NCI-H1092 (cell line): ENCODE results near the gene ZSCAN31.
A peak's percentile ranks its signal among the peaks of the same experiment; 100 is the strongest.

Source experiments
- DNase-seq: peaks from one replicate; lab custom pipeline; 2025; lab: John Stamatoyannopoulos, UW

Gene ZSCAN31

GRCh38 chr6:28353356-28353755 is 17.4 kb upstream of the ZSCAN31 start:
- DNase-seq = no peak

DNA sequence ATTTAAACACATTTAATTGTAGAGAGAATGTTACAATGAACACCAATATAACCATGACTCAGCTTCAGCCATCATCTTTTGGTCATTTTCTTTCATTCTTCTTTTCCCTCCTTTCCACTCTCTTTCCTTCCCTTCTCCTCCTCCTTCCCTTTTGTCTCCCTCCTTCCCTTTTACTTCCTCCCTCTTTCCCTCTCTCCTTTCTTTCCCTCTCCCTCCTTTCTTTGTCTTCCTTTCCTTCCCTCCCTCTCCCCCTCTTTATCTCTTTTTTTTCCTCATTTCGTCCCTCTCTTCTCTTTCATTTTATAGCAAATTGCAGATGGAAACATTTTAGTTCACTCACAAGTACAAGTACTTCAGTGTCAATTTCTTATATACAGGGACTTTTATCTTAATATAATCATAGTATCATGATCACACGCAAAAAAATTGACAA is 15.6 kb upstream of the ZSCAN31 start:
- no peak for DNase-seq

GRCh38 chr6:28351087-28351486 is 15.1 kb upstream of the ZSCAN31 start:
- DNase-seq = no peak

- DNase-seq = peak; percentile 67
Measured at GRCh38 chr6:28349892-28350737, 14.2 kb upstream of the ZSCAN31 start, which contains the start of gene ZKSCAN3. Gene ZKSCAN3, plus strand, starts transcription at chr6:28349947. Its CDS starts 9,640 bp downstream, at chr6:28359587.

GRCh38 chr6:28349344-28349891 is 13.5 kb upstream of the ZSCAN31 start:
- no peak for DNase-seq

DNA sequence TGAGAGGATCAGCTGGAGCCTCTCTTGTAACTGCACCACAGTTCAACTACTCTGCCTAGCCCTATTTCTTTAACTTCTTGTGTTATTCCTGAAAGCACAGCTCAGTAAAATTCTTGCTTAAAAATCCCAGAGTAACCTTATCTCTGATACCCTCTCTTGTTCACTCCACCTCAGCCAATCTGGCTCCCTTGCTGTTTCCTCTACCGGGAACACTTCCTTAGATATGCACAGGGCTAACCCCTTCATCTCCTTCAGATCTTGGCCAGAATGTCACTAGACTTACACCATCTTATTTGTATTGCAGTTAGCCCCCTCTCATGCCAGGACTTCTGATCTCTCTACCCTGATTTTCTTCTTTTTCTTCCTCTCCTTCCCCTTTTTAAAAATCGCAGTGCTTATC is 11.2 kb upstream of the ZSCAN31 start:
- no peak for DNase-seq

DNA sequence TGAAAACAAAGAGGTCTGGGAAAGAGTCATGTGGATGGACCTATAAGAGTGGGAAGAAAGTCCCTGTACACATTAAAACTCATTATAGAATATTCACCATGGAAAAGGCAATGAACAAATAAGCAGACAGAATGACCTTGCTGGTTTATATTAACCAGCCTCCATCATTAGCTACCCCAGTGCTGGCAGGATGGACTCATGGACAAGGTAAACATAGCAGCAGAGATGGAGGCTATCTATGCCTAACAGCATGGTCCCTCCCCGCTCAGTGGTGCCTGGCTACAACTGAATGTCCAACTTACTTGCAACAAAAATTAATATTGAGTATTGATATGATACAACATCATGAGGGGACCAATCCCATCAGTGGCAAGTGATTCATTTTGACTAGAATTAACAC is 9.3 kb upstream of the ZSCAN31 start:
- DNase-seq = no peak

- no peak for DNase-seq
Measured at GRCh38 chr6:28343898-28344677, 8.1 kb upstream of the ZSCAN31 start.

- DNase-seq = no peak
Measured at GRCh38 chr6:28340310-28341095, 4.6 kb upstream of the ZSCAN31 start.

DNA sequence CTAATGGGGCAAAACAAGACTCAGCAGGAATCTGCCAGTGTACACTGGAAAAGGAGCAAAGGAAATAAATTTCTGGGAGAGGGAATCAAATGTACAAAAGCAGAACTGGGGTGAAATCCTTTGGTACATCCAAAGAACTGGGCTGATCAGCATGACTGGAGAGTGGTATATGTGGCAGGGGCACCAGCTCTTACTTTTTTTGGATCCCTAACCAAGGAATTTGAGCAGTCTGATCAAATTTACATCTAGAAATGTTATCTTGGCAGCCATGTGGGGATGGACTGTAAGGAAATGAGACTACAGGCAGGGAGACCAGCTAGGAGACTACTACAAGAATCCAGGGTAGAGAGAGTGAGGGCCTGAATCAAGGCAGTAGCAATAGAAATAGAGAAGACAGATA is 1.2 kb upstream of the ZSCAN31 start:
- DNase-seq = no peak

DNA sequence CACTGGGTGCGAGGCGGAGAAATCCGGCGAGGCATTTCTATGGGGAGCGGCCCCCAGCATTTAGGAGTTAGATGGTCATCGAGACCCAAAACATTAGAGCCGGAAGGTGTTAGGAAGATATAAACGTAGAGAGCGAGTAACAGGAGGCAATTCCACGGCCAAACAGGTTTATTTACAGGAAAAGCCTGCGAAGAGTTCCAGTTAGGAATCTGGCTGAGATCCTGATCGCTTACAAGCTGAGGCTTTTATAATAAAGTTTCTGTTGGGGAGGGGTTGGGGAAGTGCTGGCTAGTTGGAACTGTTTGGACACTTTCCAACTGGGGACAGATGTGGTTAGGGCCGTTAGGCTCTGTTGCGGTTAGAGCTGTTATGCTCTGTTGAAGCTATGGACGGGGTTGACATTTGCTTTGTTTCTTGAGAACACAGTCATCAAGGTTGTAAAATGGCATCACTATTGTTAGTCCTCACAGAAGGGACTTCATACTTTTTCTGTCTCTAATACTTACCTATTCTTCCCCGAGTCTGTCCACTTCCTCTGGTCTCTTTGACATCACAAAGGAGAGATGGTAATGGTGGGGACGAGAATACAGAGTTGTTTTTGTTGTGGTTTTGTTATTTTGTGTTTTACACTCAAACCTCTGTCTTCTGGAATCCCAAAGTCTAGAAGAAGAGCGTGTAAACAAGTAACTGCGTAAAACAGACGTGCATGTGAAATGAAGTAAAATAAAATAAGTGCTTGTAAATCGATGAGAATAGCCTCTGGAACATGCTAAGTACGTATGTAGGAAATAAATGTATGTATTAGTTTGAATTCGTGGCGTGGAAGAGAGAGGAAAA is 554 bp upstream of the ZSCAN31 start:
- DNase-seq = no peak

DNA sequence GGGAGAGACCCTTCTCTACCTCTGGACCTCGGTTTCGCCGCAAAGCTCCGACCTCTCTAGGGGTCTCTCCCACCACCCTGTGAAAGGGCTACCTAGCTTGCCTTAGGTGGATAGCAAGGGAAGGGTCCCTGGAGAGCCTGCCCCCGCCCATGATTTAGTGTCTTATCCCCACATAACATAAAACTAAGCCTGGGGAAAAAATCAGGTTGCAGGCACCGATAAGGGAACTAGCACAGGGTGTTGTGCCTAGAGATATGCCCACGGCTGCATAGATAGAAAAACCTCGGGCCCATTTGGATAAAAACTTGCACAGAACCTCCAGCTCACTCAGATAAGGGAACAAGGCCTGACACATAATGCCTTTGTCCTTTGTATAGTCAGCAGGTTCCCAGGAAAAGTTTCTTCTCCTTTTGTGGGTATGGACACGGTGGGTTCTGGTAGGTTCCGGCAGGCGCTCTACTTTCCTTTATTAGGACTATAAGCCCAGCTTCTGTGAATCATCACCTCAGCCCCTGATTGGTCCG is 846 bp downstream of the ZSCAN31 start:
- no peak for DNase-seq

GRCh38 chr6:28334286-28335039 is 1.5 kb downstream of the ZSCAN31 start:
- DNase-seq = no peak

DNA sequence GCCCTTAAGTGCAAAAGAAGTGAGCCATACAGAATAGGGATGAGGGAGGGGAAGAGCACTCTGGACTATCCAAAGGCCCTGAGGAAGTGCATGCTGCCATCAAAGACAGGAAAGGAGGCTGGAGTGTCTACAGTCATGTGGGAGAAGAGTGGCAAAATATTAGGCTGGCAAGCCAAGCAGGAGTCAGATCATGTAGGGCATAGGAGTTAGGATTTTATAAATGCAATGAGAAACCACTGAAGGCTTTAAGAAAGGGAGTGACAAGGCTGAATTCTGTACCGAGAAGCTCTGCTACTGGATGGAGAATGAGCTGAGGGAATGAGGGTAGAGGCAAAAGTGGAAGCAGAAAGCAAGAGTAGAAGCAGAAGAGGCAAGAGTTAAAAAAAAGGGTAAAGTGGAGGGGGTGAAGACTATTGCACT is 2.3 kb downstream of the ZSCAN31 start:
- no peak for DNase-seq

DNA sequence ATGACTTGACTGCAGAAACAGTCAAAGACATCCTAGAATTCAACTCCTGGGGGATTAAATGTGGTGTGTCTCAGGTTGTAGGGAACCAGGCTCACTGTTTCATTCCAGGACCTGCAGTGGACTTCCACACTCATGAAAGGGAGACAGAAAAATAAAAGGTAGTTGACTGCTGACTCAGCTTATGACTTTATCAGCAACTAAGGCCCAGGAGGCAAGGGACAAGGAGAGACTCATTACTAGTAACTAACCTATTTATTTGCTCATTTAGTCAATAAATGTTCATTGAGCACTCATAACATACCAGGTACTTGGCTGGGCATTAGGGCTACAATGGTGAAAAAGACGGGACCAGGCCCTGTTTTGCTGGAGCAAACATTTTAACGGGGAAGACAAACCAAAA is 2.9 kb downstream of the ZSCAN31 start:
- no peak for DNase-seq

DNA sequence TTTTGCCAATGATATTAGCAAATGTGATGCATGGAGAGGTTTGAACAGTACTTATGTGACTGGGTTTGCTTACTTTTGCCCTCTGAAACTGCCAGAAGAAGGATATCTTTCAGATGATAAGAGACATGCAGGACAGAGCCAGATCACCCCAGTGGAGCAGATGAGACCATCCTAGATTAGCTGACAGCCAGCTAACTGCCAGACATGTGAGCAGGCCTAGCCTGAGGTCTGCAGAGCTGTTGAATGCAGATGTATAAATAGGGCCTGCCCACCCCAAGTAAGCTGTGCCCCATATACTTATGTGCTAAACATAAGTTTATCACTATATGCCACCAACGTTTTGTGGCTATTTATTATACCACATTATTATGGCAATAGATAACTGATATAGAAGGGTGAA is 5.9 kb downstream of the ZSCAN31 start:
- no peak for DNase-seq

- no peak for DNase-seq
Measured at GRCh38 chr6:28326371-28326948, 9.5 kb downstream of the ZSCAN31 start.

DNA sequence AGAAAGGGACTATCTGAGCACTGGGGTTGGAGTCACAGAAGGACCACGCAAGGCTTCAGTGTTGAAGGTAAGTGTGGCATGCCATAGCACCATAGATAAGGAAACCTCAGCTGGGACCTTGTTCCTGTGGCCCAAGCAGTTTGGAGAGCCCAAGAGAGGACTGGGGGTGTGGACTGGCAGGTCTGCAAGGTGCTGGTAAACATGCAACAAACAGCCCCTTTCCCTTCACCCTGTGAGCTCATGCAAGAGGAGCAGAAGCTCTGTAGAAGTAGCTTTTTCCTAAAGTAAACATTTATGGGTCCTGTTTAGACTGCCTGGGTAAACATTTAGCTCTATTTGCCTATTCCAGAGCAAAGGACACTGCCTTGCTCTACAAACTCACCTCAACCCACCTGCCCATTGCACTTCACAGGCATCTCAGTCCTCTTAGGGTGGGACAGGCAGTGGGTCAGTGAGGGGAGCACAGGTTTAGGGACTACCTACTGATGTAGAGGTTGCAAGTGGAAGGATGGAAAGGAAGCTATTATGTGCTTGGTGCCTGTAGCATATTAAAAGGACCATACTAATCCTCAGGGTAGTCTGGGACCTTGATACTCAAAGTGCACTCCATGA is 12.0 kb downstream of the ZSCAN31 start:
- no peak for DNase-seq

- DNase-seq = no peak
Measured at GRCh38 chr6:28322661-28323060, 13.3 kb downstream of the ZSCAN31 start.
